HL-60 (cell line): ENCODE results near the gene PLPP7.
"Not testable (repeated sequence)": the region's sequence is repeated elsewhere in the genome, so short reads cannot be mapped to it uniquely, and the experiment has no call there.

Experiments used
- GABPA ChIP-seq: IDR thresholded peaks from 2 replicates; pipeline ENCODE4 v1.6.1; 2012; ENCODE audit warnings: low read depth
- POLR2AphosphoS5 ChIP-seq: IDR thresholded peaks from 2 replicates; pipeline ENCODE4 v1.6.1; 2012; ENCODE audit warnings: low read depth
- SPI1 ChIP-seq: IDR thresholded peaks from 2 replicates; pipeline ENCODE4 v1.6.1; 2012; ENCODE audit warnings: low read depth, mild to moderate bottlenecking, borderline replicate concordance
- TF ChIP-seq, protein P1 (sequence below): IDR thresholded peaks from one replicate; pipeline ENCODE4 v1.5.1; 2011; ENCODE audit warnings: low read length, control low read depth, inconsistent platforms; ENCODE audit not compliant: insufficient read depth
- TF ChIP-seq, protein P2 (sequence below): IDR thresholded peaks from 2 replicates; pipeline ENCODE4 v1.6.1; 2012; ENCODE audit warnings: low read depth; ENCODE audit not compliant: insufficient replicate concordance

DNA sequence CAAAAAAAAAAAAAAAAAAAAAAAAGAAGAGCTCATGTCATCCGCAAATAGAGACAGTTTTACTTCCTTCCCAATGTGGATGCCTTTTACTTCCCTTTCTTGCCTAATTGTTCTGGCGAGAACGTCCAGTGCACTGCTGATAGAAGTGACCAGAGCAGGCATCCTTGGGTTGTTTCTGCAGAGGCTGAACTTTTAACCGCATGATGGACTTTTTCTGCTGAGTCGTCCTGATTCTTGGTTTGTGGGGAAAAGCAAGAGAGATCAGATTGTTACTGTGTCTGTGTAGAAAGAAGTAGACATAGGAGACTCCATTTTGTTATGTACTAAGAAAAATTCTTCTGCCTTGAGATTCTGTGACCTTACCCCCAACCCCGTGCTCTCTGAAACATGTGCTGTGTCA is 67.0 kb downstream of the PLPP7 start:
- TF ChIP-seq, protein P1, sequence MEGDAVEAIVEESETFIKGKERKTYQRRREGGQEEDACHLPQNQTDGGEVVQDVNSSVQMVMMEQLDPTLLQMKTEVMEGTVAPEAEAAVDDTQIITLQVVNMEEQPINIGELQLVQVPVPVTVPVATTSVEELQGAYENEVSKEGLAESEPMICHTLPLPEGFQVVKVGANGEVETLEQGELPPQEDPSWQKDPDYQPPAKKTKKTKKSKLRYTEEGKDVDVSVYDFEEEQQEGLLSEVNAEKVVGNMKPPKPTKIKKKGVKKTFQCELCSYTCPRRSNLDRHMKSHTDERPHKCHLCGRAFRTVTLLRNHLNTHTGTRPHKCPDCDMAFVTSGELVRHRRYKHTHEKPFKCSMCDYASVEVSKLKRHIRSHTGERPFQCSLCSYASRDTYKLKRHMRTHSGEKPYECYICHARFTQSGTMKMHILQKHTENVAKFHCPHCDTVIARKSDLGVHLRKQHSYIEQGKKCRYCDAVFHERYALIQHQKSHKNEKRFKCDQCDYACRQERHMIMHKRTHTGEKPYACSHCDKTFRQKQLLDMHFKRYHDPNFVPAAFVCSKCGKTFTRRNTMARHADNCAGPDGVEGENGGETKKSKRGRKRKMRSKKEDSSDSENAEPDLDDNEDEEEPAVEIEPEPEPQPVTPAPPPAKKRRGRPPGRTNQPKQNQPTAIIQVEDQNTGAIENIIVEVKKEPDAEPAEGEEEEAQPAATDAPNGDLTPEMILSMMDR, result not testable (repeated sequence)
- TF ChIP-seq, protein P2, sequence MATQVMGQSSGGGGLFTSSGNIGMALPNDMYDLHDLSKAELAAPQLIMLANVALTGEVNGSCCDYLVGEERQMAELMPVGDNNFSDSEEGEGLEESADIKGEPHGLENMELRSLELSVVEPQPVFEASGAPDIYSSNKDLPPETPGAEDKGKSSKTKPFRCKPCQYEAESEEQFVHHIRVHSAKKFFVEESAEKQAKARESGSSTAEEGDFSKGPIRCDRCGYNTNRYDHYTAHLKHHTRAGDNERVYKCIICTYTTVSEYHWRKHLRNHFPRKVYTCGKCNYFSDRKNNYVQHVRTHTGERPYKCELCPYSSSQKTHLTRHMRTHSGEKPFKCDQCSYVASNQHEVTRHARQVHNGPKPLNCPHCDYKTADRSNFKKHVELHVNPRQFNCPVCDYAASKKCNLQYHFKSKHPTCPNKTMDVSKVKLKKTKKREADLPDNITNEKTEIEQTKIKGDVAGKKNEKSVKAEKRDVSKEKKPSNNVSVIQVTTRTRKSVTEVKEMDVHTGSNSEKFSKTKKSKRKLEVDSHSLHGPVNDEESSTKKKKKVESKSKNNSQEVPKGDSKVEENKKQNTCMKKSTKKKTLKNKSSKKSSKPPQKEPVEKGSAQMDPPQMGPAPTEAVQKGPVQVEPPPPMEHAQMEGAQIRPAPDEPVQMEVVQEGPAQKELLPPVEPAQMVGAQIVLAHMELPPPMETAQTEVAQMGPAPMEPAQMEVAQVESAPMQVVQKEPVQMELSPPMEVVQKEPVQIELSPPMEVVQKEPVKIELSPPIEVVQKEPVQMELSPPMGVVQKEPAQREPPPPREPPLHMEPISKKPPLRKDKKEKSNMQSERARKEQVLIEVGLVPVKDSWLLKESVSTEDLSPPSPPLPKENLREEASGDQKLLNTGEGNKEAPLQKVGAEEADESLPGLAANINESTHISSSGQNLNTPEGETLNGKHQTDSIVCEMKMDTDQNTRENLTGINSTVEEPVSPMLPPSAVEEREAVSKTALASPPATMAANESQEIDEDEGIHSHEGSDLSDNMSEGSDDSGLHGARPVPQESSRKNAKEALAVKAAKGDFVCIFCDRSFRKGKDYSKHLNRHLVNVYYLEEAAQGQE, result not testable (repeated sequence)
- not testable (repeated sequence) for TF ChIP-seq POLR2AphosphoS5, GABPA
- TF ChIP-seq SPI1, result peak; percentile 53; the same call in 1 of the 2 replicates
